Ovary (tissue), 9 donors: ENCODE measurements around the gene RFX3. TPM values are rescaled to one million over a fixed set of nuclear protein-coding genes. Genes with fewer than 3 reads are reported as not detected.

ENCODE experiments used
- DNase-seq, 5 donors: peaks; one replicate each; pipeline ENCODE4 v3.0.0-alpha.2; 2019 to 2020
- H3K27ac ChIP-seq, 2 donors: fragments of 200-600 bp; one replicate each; pipeline versions ENCODE4 v1.5.1 to v1.8.0; 2019 to 2022
- H3K27me3 ChIP-seq: fragments of 200-600 bp; one replicate; pipeline ENCODE4 v1.8.0; 2022
- H3K36me3 ChIP-seq: fragments of 200-600 bp; sonication (generic); one replicate; pipeline ENCODE4 v1.5.1; 2019
- H3K4me1 ChIP-seq: one replicate; pipeline ENCODE4 v1.8.1; 2013; ENCODE audit warnings: mild to moderate bottlenecking, moderate library complexity; ENCODE audit not compliant: insufficient read depth
- H3K4me3 ChIP-seq: fragments of 200-600 bp; sonication (generic); one replicate; pipeline ENCODE4 v1.5.1; 2017
- H3K9me3 ChIP-seq, 2 donors: fragments of 200-600 bp in 1 of 2; sonication (generic) in 1 of 2; one replicate each; pipeline versions ENCODE4 v1.5.1 to v1.8.1; 2013 to 2019; ENCODE audit warnings: mild to moderate bottlenecking in 1 of 2, moderate library complexity in 1 of 2
- CTCF ChIP-seq, 3 donors: fragments of 450-650 bp in 2 of 3; fragments of 200-600 bp in 1 of 3; IDR thresholded peaks; one replicate each; pipeline versions ENCODE4 v1.5.1 to v1.8.0; 2016 to 2022; ENCODE audit warnings: antibody characterized with exemption in 3 of 3, mild to moderate bottlenecking in 1 of 3
- EP300 ChIP-seq: sonication (generic); formaldehyde crosslinking; IDR thresholded peaks from one replicate; pipeline ENCODE4 v1.6.1; 2017; ENCODE audit warnings: antibody characterized with exemption
- POLR2A ChIP-seq: fragments of 450-650 bp; IDR thresholded peaks from one replicate; pipeline ENCODE4 v1.6.1; 2017; ENCODE audit warnings: antibody characterized with exemption, mild to moderate bottlenecking, moderate library complexity
- WGBS, 3 donors: extraction: QIAGEN DNeasy Blood & Tissue Kit in 1 of 3; methylation state at CpG; one replicate each; pipeline versions ENCODE4 v1.1.5 to v1.1.7; 2013 to 2017; 5-methylcytosine and 5-hydroxymethylcytosine counted together
- intact Hi-C, 4 donors: fragments of 100-400 bp; cut with DNase I; formaldehyde crosslinking; loops; one replicate each; pipeline versions ENCODE4 v1.11.0 to v1.15.1; 2022 to 2023
- polyA plus RNA-seq, 2 donors: library from polyadenylated mRNA; stranded (reverse); fragments of 200-250 nt in 1 of 2; fragments of 350-450 nt in 1 of 2; fragmentation: Illumina TruSeq in 1 of 2; extraction: RNeasy Lipid Tissue Mini Kit (QIAGEN cat#74804) in 1 of 2; gene quantifications; one replicate each; pipeline ENCODE4 v1.2.3, GENCODE V29; 2013 to 2014
- total RNA-seq, 7 donors: library from RNA; depleted of rRNA in 2 of 7; stranded (reverse); fragments of >200 nt in 2 of 7; fragmentation: NEBNext Ultra II Directional in 3 of 7; extraction: Animal tissue kit (Norgen Biotek cat#: 25700) in 3 of 7; gene quantifications; one replicate each; pipeline versions ENCODE4 v1.1.0 to v1.2.4, GENCODE V29; 2016 to 2023
- donor health status: DM: no; HTN: no; CAD: no; lungs with moderate emphysema.
- donor health status: DM: no; HTN: no; CAD: no.
- donor health status: Bipolar disorder and iron deficiency.
- donor health status: DM: yes; HTN: yes; CAD: no.
- donor health status: DM: no; HTN: no; CAD: no.
- donor health status: DM: yes; HTN: yes; CAD: no.

RFX3 gene
- total and polyA plus RNA-seq, 9 donors, result 2.6 to 22.7 (median 15.4) TPM

- no peaks in the 10 kb centered on the region for H3K9me3 ChIP-seq
- no peaks in the 10 kb centered on the region for H3K27me3 ChIP-seq
- no peaks in the 10 kb centered on the region for H3K4me1 ChIP-seq
- no peak for DNase-seq
- H3K4me3 ChIP-seq, result no peak overlapping the region
- intact Hi-C loops, result no loop called here
- no peaks in the 10 kb centered on the region for H3K36me3 ChIP-seq
- H3K27ac ChIP-seq, result no peak overlapping the region
- no peak for TF ChIP-seq CTCF (IDR thresholded peaks at IDR 0.05)
- TF ChIP-seq EP300, result no peak
- TF ChIP-seq POLR2A, result no peak
These were observed 237.1 kb downstream of the RFX3 start for GRCh38 chr9:3288686-3289085.

- WGBS, 3 donors, result 90 to 93% (median 92%) methylated on average over 1 of the region's 1 CpG
- H3K36me3 ChIP-seq, result no peaks in the 10 kb centered on the region
- H3K9me3 ChIP-seq, result no peaks in the 10 kb centered on the region
- no peaks in the 10 kb centered on the region for H3K27me3 ChIP-seq
- no peaks in the 10 kb centered on the region for H3K4me1 ChIP-seq
- no peak overlapping the region for H3K27ac ChIP-seq
- no peak for TF ChIP-seq EP300
- no peak for TF ChIP-seq POLR2A
- no peak for TF ChIP-seq CTCF (IDR thresholded peaks at IDR 0.05)
- no peak overlapping the region for H3K4me3 ChIP-seq
- DNase-seq, result no peak
- intact Hi-C loops, result no loop called here
These were observed 240.2 kb downstream of the RFX3 start for GRCh38 chr9:3285365-3286161.

- TF ChIP-seq EP300 (no peak), CTCF (IDR thresholded peaks at IDR 0.05) (no peak), POLR2A (no peak)
These were observed 243.4 kb downstream of the RFX3 start for GRCh38 chr9:3282365-3282764.

GRCh38 chr9:3281399-3281798, 244.4 kb downstream of the RFX3 start:
- H3K27ac ChIP-seq, result no peak overlapping the region

More at GRCh38 chr9:3282365-3282764, 243.4 kb downstream of the RFX3 start:
- intact Hi-C loops, result no loop called here
- DNase-seq, result no peak
- Histone ChIP-seq H3K4me1 (no peaks in the 10 kb centered on the region), H3K4me3 (no peak overlapping the region), H3K36me3 (no peaks in the 10 kb centered on the region), H3K9me3 (no peaks in the 10 kb centered on the region), H3K27ac (no peak overlapping the region), H3K27me3 (no peaks in the 10 kb centered on the region)
- WGBS, 3 donors, result 87 to 94% (median 91%) methylated on average over 3 of the region's 3 CpGs

More at GRCh38 chr9:3281399-3281798, 244.4 kb downstream of the RFX3 start:
- no peaks in the 10 kb centered on the region for H3K4me1 ChIP-seq
- H3K4me3 ChIP-seq, result no peak overlapping the region
- no peak for DNase-seq
- intact Hi-C loops, result no loop called here
- H3K27me3 ChIP-seq, result no peaks in the 10 kb centered on the region
- no peaks in the 10 kb centered on the region for H3K9me3 ChIP-seq
- TF ChIP-seq POLR2A, result no peak
- TF ChIP-seq CTCF (IDR thresholded peaks at IDR 0.05), result no peak
- no peak for TF ChIP-seq EP300
- H3K36me3 ChIP-seq, result no peaks in the 10 kb centered on the region
